Hindlimb muscle (tissue), 1 donor: ENCODE results near the gene OCEL1. TPM values are rescaled to one million over a fixed set of nuclear protein-coding genes. Genes with fewer than 3 reads are reported as not detected.
A peak's percentile ranks its signal among the peaks of the same experiment; 100 is the strongest.
"Not testable (repeated sequence)": the region's sequence is repeated elsewhere in the genome, so short reads cannot be mapped to it uniquely, and the experiment has no call there.

Source experiments
- DNase-seq: peaks from one replicate; pipeline ENCODE4 v3.0.0-alpha.2; 2013
- polyA plus RNA-seq: library from polyadenylated mRNA; unstranded; fragments of 120-200 nt; gene quantifications from one replicate; pipeline ENCODE4 v1.2.1, GENCODE V29; 2013; ENCODE audit not compliant: insufficient read length

OCEL1 gene
- polyA plus RNA-seq, 1 donor, result 8.2 TPM

DNA sequence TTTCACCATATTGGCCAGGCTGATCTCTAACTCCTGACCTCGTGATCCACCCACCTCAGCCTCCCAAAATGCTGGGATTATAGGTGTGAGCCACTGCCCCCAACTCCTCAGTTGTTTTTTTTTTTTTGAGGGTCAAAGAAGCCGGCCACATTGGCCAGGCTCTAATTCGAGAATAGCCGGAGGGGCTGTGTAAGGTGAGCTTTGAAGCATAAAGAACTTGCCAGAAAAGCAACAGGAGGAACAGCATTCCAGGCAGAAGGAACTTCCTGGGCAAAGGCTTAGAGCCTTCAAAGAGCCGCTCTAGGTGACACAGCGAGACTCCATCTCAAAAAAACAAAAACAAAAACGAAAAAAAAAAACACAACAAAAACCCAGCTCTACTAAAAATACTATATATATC is 40.0 kb downstream of the OCEL1 start:
- DNase-seq, result no peak

DNA sequence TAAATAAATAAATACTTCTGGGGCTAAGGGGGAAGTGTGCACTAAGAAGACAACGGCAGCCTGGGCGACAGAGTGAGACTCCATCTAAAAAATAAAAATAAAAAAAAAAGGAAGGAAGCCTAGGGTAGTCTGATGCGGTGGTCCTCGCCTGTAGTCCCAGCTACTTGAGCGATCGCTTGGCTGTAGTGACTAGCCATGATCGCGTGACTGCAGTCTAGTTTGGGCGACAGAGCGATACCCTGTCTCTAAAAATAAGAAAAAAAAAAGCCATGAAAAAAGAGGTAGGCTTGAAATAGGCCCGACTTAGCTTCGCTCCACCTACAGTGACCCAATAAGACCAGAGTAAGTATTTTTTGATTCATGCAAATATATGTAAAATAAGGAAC is 40.6 kb downstream of the OCEL1 start:
- DNase-seq, result no peak

GRCh38 chr19:17266975-17267788 is 41.2 kb downstream of the OCEL1 start, which contains the start of gene BABAM1:
BABAM1 (plus strand) TSS chr19:17267443; CDS start chr19:17268807, 1,364 bp downstream.
- peak; percentile 98 for DNase-seq

DNA sequence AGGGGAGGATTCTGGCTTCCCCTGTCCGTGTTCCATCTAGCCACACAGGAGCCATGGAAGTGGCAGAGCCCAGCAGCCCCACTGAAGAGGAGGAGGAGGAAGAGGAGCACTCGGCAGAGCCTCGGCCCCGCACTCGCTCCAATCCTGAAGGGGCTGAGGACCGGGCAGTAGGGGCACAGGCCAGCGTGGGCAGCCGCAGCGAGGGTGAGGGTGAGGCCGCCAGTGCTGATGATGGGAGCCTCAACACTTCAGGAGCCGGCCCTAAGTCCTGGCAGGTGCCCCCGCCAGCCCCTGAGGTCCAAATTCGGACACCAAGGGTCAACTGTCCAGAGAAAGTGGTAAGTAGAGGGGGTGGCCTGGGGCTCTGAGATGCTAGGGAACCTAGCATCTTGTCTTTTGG is 42.7 kb downstream of the OCEL1 start:
- DNase-seq, result no peak

GRCh38 chr19:17274892-17275291 is 48.9 kb downstream of the OCEL1 start:
- DNase-seq, result not testable (repeated sequence)

DNA sequence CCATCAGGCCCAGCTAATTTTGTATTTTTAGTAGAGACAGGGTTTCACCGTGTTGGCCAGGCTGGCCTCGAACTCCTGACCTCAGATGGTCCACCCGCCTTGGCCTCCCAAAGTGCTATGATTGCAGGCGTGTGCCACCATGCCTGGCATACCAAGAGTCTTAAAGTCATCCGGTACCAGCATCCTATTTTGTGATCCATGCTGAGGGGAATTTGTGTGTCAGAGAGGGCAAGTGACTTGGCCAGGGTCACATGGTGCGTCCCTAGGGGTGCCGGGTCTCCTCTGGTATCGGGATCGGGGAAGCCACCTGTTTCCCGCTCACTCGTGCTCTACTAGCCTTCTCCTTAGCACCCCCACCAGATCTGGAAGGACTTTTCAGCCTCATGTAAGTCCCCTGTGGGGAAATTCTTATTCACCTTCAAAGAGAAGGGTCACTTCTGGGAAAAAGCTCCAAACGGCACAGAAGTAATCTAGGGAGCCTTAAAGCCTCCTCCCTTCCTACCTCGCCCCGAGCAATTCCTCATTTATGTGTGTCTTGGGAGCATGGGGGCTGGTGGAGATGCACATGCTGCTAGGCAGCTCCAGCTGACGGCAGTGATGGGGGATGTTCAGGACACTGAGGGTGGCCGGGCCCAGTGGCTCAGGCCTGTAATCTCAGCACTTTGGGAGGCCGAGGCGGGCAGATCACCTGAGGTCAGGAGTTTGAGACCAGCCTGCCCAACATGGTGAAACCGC is 49.6 kb downstream of the OCEL1 start:
- DNase-seq, result no peak

Other genes starting within 250 kb of the OCEL1 start
- gene CPAMD8, start 199.4 kb upstream of the OCEL1 start, polyA plus RNA-seq, result 4.2 TPM
- 8.4 TPM for gene HAUS8, start 150.8 kb upstream of the OCEL1 start, polyA plus RNA-seq
- 40.1 TPM for gene MYO9B, start 150.4 kb upstream of the OCEL1 start, polyA plus RNA-seq
- 35.1 TPM for gene USE1, start 10.9 kb upstream of the OCEL1 start, polyA plus RNA-seq
- 36.0 TPM for gene NR2F6, start 19.7 kb downstream of the OCEL1 start, polyA plus RNA-seq
- 8.8 TPM for gene USHBP1, start 38.5 kb downstream of the OCEL1 start, polyA plus RNA-seq
- 105 TPM for gene BABAM1, start 41.2 kb downstream of the OCEL1 start, polyA plus RNA-seq
- gene ANKLE1, start 55.7 kb downstream of the OCEL1 start, polyA plus RNA-seq, result 1.6 TPM
- 8.5 TPM for gene ABHD8, start 77.2 kb downstream of the OCEL1 start, polyA plus RNA-seq
- gene MRPL34, start 79.6 kb downstream of the OCEL1 start, polyA plus RNA-seq, result 37.1 TPM
- 37.7 TPM for gene DDA1, start 83.3 kb downstream of the OCEL1 start, polyA plus RNA-seq
- 8.4 TPM for gene ANO8, start 108.6 kb downstream of the OCEL1 start, polyA plus RNA-seq
- gene GTPBP3, start 111.3 kb downstream of the OCEL1 start, polyA plus RNA-seq, result 14.2 TPM
- 68.7 TPM for gene PLVAP, start 151.1 kb downstream of the OCEL1 start, polyA plus RNA-seq
- not detected for gene CCDC194, start 168.0 kb downstream of the OCEL1 start, polyA plus RNA-seq
- 11.4 TPM for gene BST2, start 179.4 kb downstream of the OCEL1 start, polyA plus RNA-seq
- 34.9 TPM for gene MVB12A, start 193.8 kb downstream of the OCEL1 start, polyA plus RNA-seq
- gene TMEM221, start 222.4 kb downstream of the OCEL1 start, polyA plus RNA-seq, result 1.5 TPM
- gene NXNL1, start 234.7 kb downstream of the OCEL1 start, polyA plus RNA-seq, result not detected
- 23.4 TPM for gene SLC27A1, start 244.3 kb downstream of the OCEL1 start, polyA plus RNA-seq